NCI-H2196 treated with DMSO at 0.1 percent for 48 hours (cell line): ENCODE data around the gene NTM.

ENCODE experiments used
- DNase-seq: peaks from one replicate; lab custom pipeline; 2025; ENCODE audit not compliant: unreplicated experiment; lab: John Stamatoyannopoulos, UW

The NTM gene

GRCh38 chr11:131595797-131596196, 225.4 kb downstream of the NTM start:
- DNase-seq: no peak

- no peak for DNase-seq
These were observed 227.5 kb downstream of the NTM start for GRCh38 chr11:131597890-131598289.

GRCh38 chr11:131598305-131598704, 227.9 kb downstream of the NTM start:
- DNase-seq: no peak

- no peak for DNase-seq
These were observed 228.9 kb downstream of the NTM start for GRCh38 chr11:131599285-131599684.

GRCh38 chr11:131600628-131601027, 230.2 kb downstream of the NTM start:
- no peak for DNase-seq

- no peak for DNase-seq
These were observed 231.2 kb downstream of the NTM start for GRCh38 chr11:131601586-131601985.

- no peak for DNase-seq
These were observed 232.0 kb downstream of the NTM start for GRCh38 chr11:131602431-131602830.

- no peak for DNase-seq
These were observed 236.5 kb downstream of the NTM start for GRCh38 chr11:131606811-131607335.

- DNase-seq: no peak
These were observed 238.9 kb downstream of the NTM start for GRCh38 chr11:131609337-131609736.

GRCh38 chr11:131609921-131610320, 239.5 kb downstream of the NTM start:
- no peak for DNase-seq

- DNase-seq: no peak
These were observed 240.9 kb downstream of the NTM start for GRCh38 chr11:131611322-131611721.

GRCh38 chr11:131612533-131612932, 242.1 kb downstream of the NTM start:
- no peak for DNase-seq

- no peak for DNase-seq
These were observed 244.2 kb downstream of the NTM start for GRCh38 chr11:131614631-131615030.

- DNase-seq: no peak
These were observed 245.2 kb downstream of the NTM start for GRCh38 chr11:131615611-131616010.

GRCh38 chr11:131616481-131617140, 246.2 kb downstream of the NTM start:
- no peak for DNase-seq

GRCh38 chr11:131618201-131618600, 247.8 kb downstream of the NTM start:
- no peak for DNase-seq

GRCh38 chr11:131622193-131622592, 251.8 kb downstream of the NTM start:
- no peak for DNase-seq

GRCh38 chr11:131624531-131624930, 254.1 kb downstream of the NTM start:
- DNase-seq: no peak

GRCh38 chr11:131626788-131627187, 256.4 kb downstream of the NTM start:
- DNase-seq: no peak

GRCh38 chr11:131628739-131629138, 258.3 kb downstream of the NTM start:
- no peak for DNase-seq

GRCh38 chr11:131629925-131630540, 259.6 kb downstream of the NTM start:
- no peak for DNase-seq

GRCh38 chr11:131632971-131633370, 262.6 kb downstream of the NTM start:
- DNase-seq: no peak
